ENCODE measurements around the gene GTF2H1.

GRCh38 chr11:18371279-18371678 is 48.9 kb downstream of the GTF2H1 start:
- TF ChIP-seq, protein P1, sequence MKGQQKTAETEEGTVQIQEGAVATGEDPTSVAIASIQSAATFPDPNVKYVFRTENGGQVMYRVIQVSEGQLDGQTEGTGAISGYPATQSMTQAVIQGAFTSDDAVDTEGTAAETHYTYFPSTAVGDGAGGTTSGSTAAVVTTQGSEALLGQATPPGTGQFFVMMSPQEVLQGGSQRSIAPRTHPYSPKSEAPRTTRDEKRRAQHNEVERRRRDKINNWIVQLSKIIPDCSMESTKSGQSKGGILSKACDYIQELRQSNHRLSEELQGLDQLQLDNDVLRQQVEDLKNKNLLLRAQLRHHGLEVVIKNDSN (IDR thresholded peaks at IDR 0.05), result no peak
- TF ChIP-seq CREB1 (IDR thresholded peaks at IDR 0.05; ENCODE audit: low read depth) (no peak), EP300 (IDR thresholded peaks at IDR 0.05; ENCODE audit: borderline replicate concordance) (no peak), TEAD4 (IDR thresholded peaks at IDR 0.05) (no peak), CEBPB (IDR thresholded peaks at IDR 0.05) (no peak), NFIC (IDR thresholded peaks at IDR 0.05) (no peak), TAF1 (IDR thresholded peaks at IDR 0.05; ENCODE audit: low read depth) (no peak), REST (IDR thresholded peaks at IDR 0.05; ENCODE audit: low read depth) (no peak), TCF12 (IDR thresholded peaks at IDR 0.05; ENCODE audit: low read depth) (no peak), YY1 (IDR thresholded peaks at IDR 0.05; ENCODE audit: low read depth) (no peak), RAD21 (IDR thresholded peaks at IDR 0.05; ENCODE audit: low read depth) (no peak), ZBTB7A (IDR thresholded peaks at IDR 0.05; ENCODE audit: low read depth) (no peak)
- TF ChIP-seq, protein P2, sequence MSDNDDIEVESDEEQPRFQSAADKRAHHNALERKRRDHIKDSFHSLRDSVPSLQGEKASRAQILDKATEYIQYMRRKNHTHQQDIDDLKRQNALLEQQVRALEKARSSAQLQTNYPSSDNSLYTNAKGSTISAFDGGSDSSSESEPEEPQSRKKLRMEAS (IDR thresholded peaks at IDR 0.05), result no peak
